ENCODE data around the gene DIPK1A.

The DIPK1A gene

DNA sequence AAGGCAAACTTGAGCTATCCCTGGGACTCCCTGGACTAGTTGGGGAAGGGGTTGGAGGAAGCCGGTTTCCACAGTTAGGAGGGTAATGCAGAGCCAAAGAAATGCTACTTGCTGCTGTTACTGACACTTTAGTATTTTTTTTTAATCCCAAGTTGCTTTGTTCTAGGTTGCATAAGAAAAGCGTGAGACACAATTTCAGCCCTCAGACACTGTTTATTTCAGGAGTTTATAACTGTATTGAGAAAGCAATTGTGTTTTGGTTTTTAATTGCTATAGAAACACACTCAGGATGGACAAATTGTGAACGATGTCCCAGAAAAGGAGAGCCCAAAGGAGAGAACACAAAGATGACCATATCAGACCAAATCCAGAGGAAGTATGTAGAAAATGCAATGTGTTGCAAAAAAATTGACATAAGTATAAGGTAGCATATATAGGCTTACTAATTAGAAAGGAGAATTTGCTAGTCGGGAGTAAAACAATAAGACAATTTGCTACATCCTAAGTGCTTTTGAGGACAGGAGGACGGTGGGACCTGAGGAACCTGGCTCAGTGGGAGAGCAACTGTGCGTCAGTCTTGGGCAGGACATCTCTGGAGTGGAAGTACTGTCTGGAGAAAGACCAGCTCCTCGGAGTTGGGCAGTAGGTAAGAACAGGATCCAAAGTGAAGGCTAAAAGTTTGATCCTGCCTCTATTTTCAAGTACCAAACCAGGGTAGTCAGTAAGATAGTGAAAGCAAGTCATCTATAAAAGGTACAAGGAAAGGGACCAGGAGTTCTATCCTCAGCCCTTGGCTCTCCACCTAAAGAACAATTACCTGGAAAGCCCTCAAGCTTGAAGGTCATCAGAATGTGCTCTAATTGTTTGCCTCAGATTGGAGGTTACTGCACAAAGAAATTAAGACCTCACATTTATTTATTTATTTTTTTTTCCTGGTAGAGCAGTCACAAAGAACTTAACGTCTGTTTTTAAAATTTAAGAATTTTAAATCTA lies 39.9 kb downstream of the DIPK1A start:
- no peak overlapping the region for H3K4me3 ChIP-seq (replicated peaks; ENCODE audit: low read depth, low read length)
- no peak for DNase-seq (ENCODE audit: extremely low read depth, low read depth)
- no peak for TF ChIP-seq CTCF (IDR thresholded peaks at IDR 0.05; ENCODE audit: low read depth, low read length, missing control alignments)

GRCh38 chr1:92916899-92917298 lies 44.4 kb downstream of the DIPK1A start:
- no peak for TF ChIP-seq CTCF (IDR thresholded peaks at IDR 0.05; ENCODE audit: low read depth, low read length, missing control alignments)
- no peak overlapping the region for H3K4me3 ChIP-seq (replicated peaks; ENCODE audit: low read depth, low read length)
- no peak for DNase-seq (ENCODE audit: extremely low read depth, low read depth)

GRCh38 chr1:92915547-92915946 lies 45.7 kb downstream of the DIPK1A start:
- no peak overlapping the region for H3K4me3 ChIP-seq (replicated peaks; ENCODE audit: low read depth, low read length)
- no peak for DNase-seq (ENCODE audit: extremely low read depth, low read depth)
- no peak for TF ChIP-seq CTCF (IDR thresholded peaks at IDR 0.05; ENCODE audit: low read depth, low read length, missing control alignments)

DNA sequence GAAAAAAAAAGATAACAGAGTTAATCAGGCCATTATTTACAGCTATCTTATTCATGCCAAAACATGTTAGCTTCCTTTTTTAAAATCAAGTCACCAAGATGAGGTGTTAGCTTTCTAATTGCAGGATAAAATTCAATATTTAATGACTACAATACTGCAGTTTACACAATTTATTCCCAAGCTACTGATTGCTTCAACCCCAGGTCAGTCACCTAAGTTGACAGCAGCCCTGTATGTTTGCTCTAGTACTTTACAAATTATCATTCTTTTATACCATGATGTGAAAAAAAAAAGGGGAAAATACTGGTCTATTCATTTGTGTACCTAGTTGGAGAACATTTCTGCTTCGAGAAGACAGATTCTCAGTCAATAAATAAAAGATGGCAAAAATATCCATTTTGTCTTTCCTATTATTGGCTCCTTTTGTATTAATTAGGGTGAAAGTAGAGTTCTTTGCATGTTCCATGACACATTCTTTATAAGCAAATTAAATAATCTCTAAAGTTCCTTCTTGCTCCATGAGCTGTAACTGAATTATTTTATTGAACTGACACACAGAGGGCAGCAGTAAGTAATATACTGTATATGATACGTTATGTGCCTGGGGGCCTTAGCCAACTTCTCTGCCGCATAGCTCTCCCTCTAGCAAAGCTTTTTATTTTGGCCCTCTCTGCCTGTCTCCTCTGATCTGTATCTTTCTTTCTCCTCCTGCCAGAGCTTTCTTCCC lies 48.0 kb downstream of the DIPK1A start:
- DNase-seq (ENCODE audit: extremely low read depth, low read depth) = no peak
- TF ChIP-seq CTCF (IDR thresholded peaks at IDR 0.05; ENCODE audit: low read depth, low read length, missing control alignments) = no peak
- no peak overlapping the region for H3K4me3 ChIP-seq (replicated peaks; ENCODE audit: low read depth, low read length)

GRCh38 chr1:92910081-92910480 lies 51.2 kb downstream of the DIPK1A start:
- no peak for TF ChIP-seq CTCF (IDR thresholded peaks at IDR 0.05; ENCODE audit: low read depth, low read length, missing control alignments)
- H3K4me3 ChIP-seq (replicated peaks; ENCODE audit: low read depth, low read length) = no peak overlapping the region
- no peak for DNase-seq (ENCODE audit: extremely low read depth, low read depth)

- H3K4me3 ChIP-seq (replicated peaks; ENCODE audit: low read depth, low read length) = no peak overlapping the region
- TF ChIP-seq CTCF (IDR thresholded peaks at IDR 0.05; ENCODE audit: low read depth, low read length, missing control alignments) = no peak
- DNase-seq (ENCODE audit: extremely low read depth, low read depth) = peak; percentile 82
Measured at GRCh38 chr1:92909321-92909720, 51.9 kb downstream of the DIPK1A start.

All from HFF-Myc (cell line).